MCF 10A (cell line): ENCODE results near the gene ERG. TPM values are rescaled to one million over a fixed set of nuclear protein-coding genes. Genes with fewer than 3 reads are reported as not detected.

ENCODE experiments used
- BruUV-seq: library from RNA; stranded (reverse); fragments of 400-500 nt; replicated peaks from 2 replicates; lab custom pipeline; 2021; lab: Mats Ljungman, UMichigan
- CTCF ChIA-PET: fragments of 300-600 bp; sonication (Branson Sonifier 250); formaldehyde crosslinking; extraction: SDS; loops from one replicate; lab custom pipeline; 2021; ENCODE audit warnings: antibody characterized with exemption, inconsistent platforms; lab: Yijun Ruan, JAX
- POLR2A ChIA-PET: fragments of 300-600, 350-650 bp; sonication (Branson Sonifier 250); formaldehyde crosslinking; extraction: SDS; loops from one replicate; lab custom pipeline; 2020; ENCODE audit warnings: antibody characterized with exemption, inconsistent platforms; lab: Yijun Ruan, JAX
- DNase-seq: peaks from one replicate; pipeline ENCODE4 v3.0.0-alpha.2; 2018; ENCODE audit not compliant: unreplicated experiment
- H3K27ac Mint-ChIP-seq: one replicate; pipeline ENCODE4 v1.8.0; 2022; ENCODE audit warnings: mild to moderate bottlenecking, low read depth, mixed read lengths; ENCODE audit not compliant: unreplicated experiment
- H3K27me3 Mint-ChIP-seq: one replicate; pipeline ENCODE4 v1.8.0; 2022; ENCODE audit warnings: mixed read lengths; ENCODE audit not compliant: insufficient read depth, unreplicated experiment
- H3K36me3 Mint-ChIP-seq: one replicate; pipeline ENCODE4 v1.8.0; 2022; ENCODE audit warnings: mild to moderate bottlenecking, moderate library complexity, mixed read lengths; ENCODE audit not compliant: insufficient read depth, unreplicated experiment
- H3K4me1 Mint-ChIP-seq: one replicate; pipeline ENCODE4 v1.8.0; 2022; ENCODE audit warnings: mixed read lengths; ENCODE audit not compliant: insufficient read depth, unreplicated experiment
- H3K4me3 Mint-ChIP-seq: one replicate; pipeline ENCODE4 v1.8.0; 2022; ENCODE audit warnings: mild to moderate bottlenecking, moderate library complexity, mixed read lengths; ENCODE audit not compliant: unreplicated experiment
- H3K9me3 Mint-ChIP-seq: one replicate; pipeline ENCODE4 v1.8.0; 2022; ENCODE audit warnings: mixed read lengths; ENCODE audit not compliant: unreplicated experiment
- CTCF ChIP-seq: fragments of 200-600 bp; IDR thresholded peaks from one replicate; pipeline ENCODE4 v1.8.0; 2022; ENCODE audit warnings: antibody characterized with exemption, mild to moderate bottlenecking; ENCODE audit not compliant: unreplicated experiment
- intact Hi-C: fragments of 100-400 bp; cut with micrococcal nuclease; formaldehyde crosslinking; loops from 2 replicates; pipeline ENCODE4 v1.14.1; 2022
- total RNA-seq: library from RNA; stranded (reverse); gene quantifications from 2 replicates; pipeline ENCODE4 v1.2.3, GENCODE V29; 2022

ERG gene
- total RNA-seq, 1 experiment from 2014 or later: not detected

DNA sequence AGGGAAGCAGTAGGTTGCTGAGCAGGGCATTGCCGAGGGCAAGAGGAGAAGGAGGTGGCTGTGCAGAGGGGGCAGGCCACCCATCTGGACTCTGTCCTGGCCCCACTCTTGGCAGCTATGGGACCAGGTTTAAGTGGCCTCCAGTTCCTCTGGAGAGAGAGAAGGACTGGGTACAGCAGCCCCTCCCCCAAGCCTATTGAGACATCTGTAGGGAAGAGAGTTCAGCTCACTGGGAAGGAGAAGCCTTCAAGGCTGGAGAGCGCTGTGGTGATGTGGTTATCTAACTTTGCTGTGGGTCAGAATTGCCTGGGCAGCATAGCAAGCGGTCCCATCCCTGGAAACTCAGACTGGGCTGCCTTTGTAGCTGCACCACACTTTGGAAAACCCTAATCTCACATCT lies 147.6 kb downstream of the ERG start:
- no peak for TF ChIP-seq CTCF
- H3K4me3 Mint-ChIP-seq: no peak overlapping the region
- CTCF ChIA-PET: interaction anchor here (0.5 to 10.7 kb wide), 13 partner anchors 21 to 1127 kb away, joined by 3 to 168 read pairs (median 8); no protein-coding TSS in a partner anchor
- no TSS peak for BruUV-seq
- no peak overlapping the region for H3K27ac Mint-ChIP-seq
- POLR2A ChIA-PET: interaction anchor here (1.0 to 3.0 kb wide), 2 partner anchors 8 to 132 kb away, joined by 3 to 14 read pairs; no protein-coding TSS in a partner anchor
- H3K9me3 Mint-ChIP-seq: no peaks in the 10 kb centered on the region
- intact Hi-C loops: loop anchor here (5.0 kb wide), 1 partner anchor 113 kb away; no protein-coding TSS in a partner anchor
- no peaks in the 10 kb centered on the region for H3K36me3 Mint-ChIP-seq
- no peak for DNase-seq
- H3K27me3 Mint-ChIP-seq: no peaks in the 10 kb centered on the region
- peaks cover 16% of the 10 kb centered on the region for H3K4me1 Mint-ChIP-seq

GRCh38 chr21:38349977-38350376 lies 148.3 kb downstream of the ERG start:
- no peaks in the 10 kb centered on the region for H3K27me3 Mint-ChIP-seq
- BruUV-seq: no TSS peak

GRCh38 chr21:38349111-38349746 lies 149.0 kb downstream of the ERG start:
- Mint-ChIP-seq H3K27me3 (no peaks in the 10 kb centered on the region), H3K9me3 (no peaks in the 10 kb centered on the region), H3K4me3 (no peak overlapping the region), H3K27ac (no peak overlapping the region), H3K36me3 (no peaks in the 10 kb centered on the region), H3K4me1 (peaks cover 16% of the 10 kb centered on the region)
- TF ChIP-seq CTCF: no peak
- intact Hi-C loops: no loop called here
- BruUV-seq: no TSS peak
- ChIA-PET POLR2A (no interaction called here), CTCF (interaction anchor here (0.6 to 10.7 kb wide), 6 partner anchors 8 to 637 kb away, joined by 3 to 168 read pairs (median 8); no protein-coding TSS in a partner anchor)
- no peak for DNase-seq

More at GRCh38 chr21:38349977-38350376, 148.3 kb downstream of the ERG start:
- POLR2A ChIA-PET: interaction anchor here (3.0 kb wide), 1 partner anchor 131 kb away, joined by 14 read pairs; no protein-coding TSS in a partner anchor
- no peak for DNase-seq
- intact Hi-C loops: loop anchor here (5.0 kb wide), 1 partner anchor 113 kb away; no protein-coding TSS in a partner anchor
- CTCF ChIA-PET: interaction anchor here (0.6 to 10.7 kb wide), 7 partner anchors 115 to 514 kb away, joined by 3 to 168 read pairs (median 11); no protein-coding TSS in a partner anchor
- Mint-ChIP-seq H3K4me1 (peaks cover 16% of the 10 kb centered on the region), H3K36me3 (no peaks in the 10 kb centered on the region), H3K27ac (no peak overlapping the region), H3K4me3 (no peak overlapping the region), H3K9me3 (no peaks in the 10 kb centered on the region)
- TF ChIP-seq CTCF: no peak

GRCh38 chr21:38346286-38346685 lies 152.0 kb downstream of the ERG start:
- CTCF ChIA-PET: interaction anchor here (0.5 to 1.8 kb wide), 5 partner anchors 9 to 635 kb away, joined by 3 to 5 read pairs (median 4); no protein-coding TSS in a partner anchor
- peaks cover 30% of the 10 kb centered on the region for H3K4me1 Mint-ChIP-seq
- H3K36me3 Mint-ChIP-seq: peaks cover 4% of the 10 kb centered on the region
- no peak overlapping the region for H3K27ac Mint-ChIP-seq
- TF ChIP-seq CTCF: no peak
- H3K27me3 Mint-ChIP-seq: no peaks in the 10 kb centered on the region
- intact Hi-C loops: no loop called here
- H3K9me3 Mint-ChIP-seq: no peaks in the 10 kb centered on the region
- POLR2A ChIA-PET: interaction anchor here (0.7 kb wide), 1 partner anchor 112 kb away, joined by 3 read pairs; no protein-coding TSS in a partner anchor
- DNase-seq: no peak
- BruUV-seq: no TSS peak
- H3K4me3 Mint-ChIP-seq: no peak overlapping the region
